Tibial artery (tissue), 4 donors: Measurements from ENCODE around the gene SLC39A3.

Experiments used
- DNase-seq, 2 donors: peaks; one replicate each; pipeline ENCODE4 v3.0.0-alpha.2; 2019
- H3K27ac ChIP-seq, 2 donors: fragments of 200-600 bp; sonication (generic) in 1 of 2; 1 replicate in 1 of 2; 2 replicates in 1 of 2; pipeline ENCODE4 v1.5.1; 2018 to 2019; ENCODE audit warnings: mild to moderate bottlenecking in 1 of 2
- H3K27me3 ChIP-seq, 2 donors: fragments of 200-600 bp; sonication (generic) in 1 of 2; one replicate each; pipeline versions ENCODE4 v1.5.1 to v1.6.0; 2016 to 2019
- H3K36me3 ChIP-seq, 3 donors: fragments of 200-600 bp; sonication (generic) in 2 of 3; one replicate each; pipeline ENCODE4 v1.5.1; 2016 to 2019; ENCODE audit warnings: mild to moderate bottlenecking in 2 of 3
- H3K4me1 ChIP-seq, 4 donors: fragments of 200-600 bp; sonication (generic) in 2 of 4; 1 replicate in 3 of 4; 2 replicates in 1 of 4; pipeline ENCODE4 v1.5.1; 2016 to 2019
- H3K4me3 ChIP-seq, 2 donors: fragments of 200-600 bp; sonication (generic) in 1 of 2; 1 replicate in 1 of 2; 2 replicates in 1 of 2; pipeline ENCODE4 v1.5.1; 2018 to 2019; ENCODE audit warnings: mild to moderate bottlenecking in 2 of 2
- H3K9me3 ChIP-seq, 3 donors: fragments of 200-600 bp; sonication (generic) in 1 of 3; one replicate each; pipeline ENCODE4 v1.5.1; 2016 to 2019
- CTCF ChIP-seq, 2 experiments: fragments of 200-600 bp in 1 of 2; fragments of 450-650 bp in 1 of 2; IDR thresholded peaks; one replicate each; pipeline ENCODE4 v1.5.1; 2017 to 2019; ENCODE audit warnings: antibody characterized with exemption in 2 of 2, mild to moderate bottlenecking in 1 of 2, moderate library complexity in 1 of 2
- intact Hi-C: fragments of 100-400 bp; cut with DNase I; formaldehyde crosslinking; loops from one replicate; pipeline ENCODE4 v1.15.0; 2023; ENCODE audit warnings: low total_unique reads

Gene SLC39A3

GRCh38 chr19:2782936-2783780 lies 43.3 kb upstream of the SLC39A3 start, which contains the start of gene SGTA:
TSS of gene SGTA (minus strand) at chr19:2783273. CDS start at chr19:2769068, 14,205 bp downstream.
- peak; percentile 49 to 63 for TF ChIP-seq CTCF (IDR thresholded peaks at IDR 0.05)
- Histone ChIP-seq H3K27ac (peak within 1 kb of the TSS; percentile 85 to 91), H3K4me3 (peak within 1 kb of the TSS; percentile 74 to 99), H3K4me1 (peaks cover 0 to 69% (median 38%) of the 10 kb centered on the region in 4 donors), H3K36me3 (peaks cover 0 to 7% (median 0%) of the 10 kb centered on the region in 3 donors), H3K27me3 (no peaks in the 10 kb centered on the region), H3K9me3 (no peaks in the 10 kb centered on the region)
- DNase-seq = peak; percentile 98 to 99
- intact Hi-C loops = no loop called here

GRCh38 chr19:2782329-2782935 lies 42.6 kb upstream of the SLC39A3 start:
- no peaks in the 10 kb centered on the region for H3K27me3 ChIP-seq
- H3K27ac ChIP-seq = peak overlapping the region; percentile 85 to 91
- intact Hi-C loops = no loop called here
- DNase-seq = no peak
- H3K36me3 ChIP-seq = peaks cover 0 to 14% (median 0%) of the 10 kb centered on the region in 3 donors
- no peaks in the 10 kb centered on the region for H3K9me3 ChIP-seq
- H3K4me1 ChIP-seq = peaks cover 0 to 69% (median 38%) of the 10 kb centered on the region in 4 donors
- TF ChIP-seq CTCF (IDR thresholded peaks at IDR 0.05) = no peak
- peak overlapping the region; percentile 74 to 99 for H3K4me3 ChIP-seq

- no peaks in the 10 kb centered on the region for H3K27me3 ChIP-seq
- H3K4me3 ChIP-seq = no peak overlapping the region
- H3K36me3 ChIP-seq = peaks cover 0 to 20% (median 0%) of the 10 kb centered on the region in 3 donors
- TF ChIP-seq CTCF (IDR thresholded peaks at IDR 0.05) = no peak
- peaks cover 0 to 54% (median 28%) of the 10 kb centered on the region in 4 donors for H3K4me1 ChIP-seq
- intact Hi-C loops = no loop called here
- DNase-seq = no peak
- no peaks in the 10 kb centered on the region for H3K9me3 ChIP-seq
- no peak overlapping the region for H3K27ac ChIP-seq
Measured at GRCh38 chr19:2780284-2780683, 40.5 kb upstream of the SLC39A3 start.

GRCh38 chr19:2779121-2779740 lies 39.4 kb upstream of the SLC39A3 start:
- DNase-seq = no peak
- intact Hi-C loops = no loop called here
- Histone ChIP-seq H3K27me3 (no peaks in the 10 kb centered on the region), H3K4me1 (peaks cover 0 to 48% (median 26%) of the 10 kb centered on the region in 4 donors), H3K27ac (no peak overlapping the region), H3K4me3 (no peak overlapping the region), H3K36me3 (peaks cover 0 to 24% (median 0%) of the 10 kb centered on the region in 3 donors), H3K9me3 (no peaks in the 10 kb centered on the region)
- no peak for TF ChIP-seq CTCF (IDR thresholded peaks at IDR 0.05)

GRCh38 chr19:2777952-2778683 lies 38.3 kb upstream of the SLC39A3 start:
- H3K4me1 ChIP-seq = peaks cover 0 to 40% (median 19%) of the 10 kb centered on the region in 4 donors

More at GRCh38 chr19:2777952-2778683, 38.3 kb upstream of the SLC39A3 start:
- intact Hi-C loops = no loop called here
- no peak for DNase-seq
- no peak for TF ChIP-seq CTCF (IDR thresholded peaks at IDR 0.05)
- no peak overlapping the region for H3K4me3 ChIP-seq
- H3K27ac ChIP-seq = no peak overlapping the region
- no peaks in the 10 kb centered on the region for H3K9me3 ChIP-seq
- H3K36me3 ChIP-seq = peaks cover 0 to 29% (median 0%) of the 10 kb centered on the region in 3 donors
- H3K27me3 ChIP-seq = no peaks in the 10 kb centered on the region
